VCaP (cell line): Measurements from ENCODE around the gene GPSM3.
A peak's percentile ranks its signal among the peaks of the same experiment; 100 is the strongest.

ENCODE experiments used
- H3K27ac ChIP-seq: fragments of 450-650 bp; 2 replicates; pipeline ENCODE4 v1.5.1; 2017
- CTCF ChIP-seq: fragments of 450-650 bp; conservative IDR thresholded peaks from 2 replicates; pipeline ENCODE4 v1.5.1; 2017; ENCODE audit warnings: mild to moderate bottlenecking, moderate library complexity

The GPSM3 gene

DNA sequence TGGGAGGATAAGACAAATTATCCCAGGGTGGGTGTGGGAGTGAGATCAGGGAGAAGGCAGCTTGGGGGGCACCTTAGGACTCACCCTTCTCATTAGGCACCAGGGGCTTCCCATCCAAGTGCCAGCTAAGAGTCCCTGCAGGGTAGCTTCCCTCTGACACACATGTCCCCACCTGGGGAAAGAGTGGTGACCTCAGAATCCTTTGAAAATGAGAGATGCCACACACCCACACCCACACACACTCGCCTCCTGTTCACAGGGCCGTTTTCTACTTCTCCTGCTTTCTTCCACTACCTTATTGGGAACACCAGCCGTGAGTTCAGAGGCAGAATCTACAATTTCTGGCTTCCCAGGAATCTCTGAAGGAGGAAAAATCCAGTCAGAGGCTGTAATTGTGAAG, 9.4 kb downstream of the GPSM3 start:
- no peak for TF ChIP-seq CTCF
- no peak overlapping the region for H3K27ac ChIP-seq

DNA sequence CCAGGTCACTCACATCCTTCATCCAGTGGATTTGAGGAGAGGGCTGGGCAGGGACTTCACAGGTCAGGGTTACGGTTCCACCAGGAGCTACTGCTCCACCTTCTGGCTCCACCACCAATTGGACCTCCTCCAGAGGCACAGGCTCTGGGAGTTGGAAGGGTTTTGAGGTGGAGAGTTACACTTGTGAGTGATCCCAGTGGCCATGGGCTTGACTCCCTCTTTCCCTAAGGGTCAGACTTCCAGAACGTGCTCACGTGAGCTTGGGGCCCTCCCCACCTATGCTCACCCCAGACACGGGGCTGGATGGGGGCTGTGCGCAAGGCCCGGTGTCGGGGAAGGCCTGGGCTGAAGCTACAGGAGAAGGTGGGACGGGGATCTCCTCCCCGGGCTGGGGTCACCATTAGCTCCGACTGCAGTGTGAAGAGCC, 9.9 kb downstream of the GPSM3 start:
- no peak for TF ChIP-seq CTCF
- no peak overlapping the region for H3K27ac ChIP-seq

GRCh38 chr6:32181915-32182529, 10.4 kb downstream of the GPSM3 start:
- no peak for TF ChIP-seq CTCF
- no peak overlapping the region for H3K27ac ChIP-seq

DNA sequence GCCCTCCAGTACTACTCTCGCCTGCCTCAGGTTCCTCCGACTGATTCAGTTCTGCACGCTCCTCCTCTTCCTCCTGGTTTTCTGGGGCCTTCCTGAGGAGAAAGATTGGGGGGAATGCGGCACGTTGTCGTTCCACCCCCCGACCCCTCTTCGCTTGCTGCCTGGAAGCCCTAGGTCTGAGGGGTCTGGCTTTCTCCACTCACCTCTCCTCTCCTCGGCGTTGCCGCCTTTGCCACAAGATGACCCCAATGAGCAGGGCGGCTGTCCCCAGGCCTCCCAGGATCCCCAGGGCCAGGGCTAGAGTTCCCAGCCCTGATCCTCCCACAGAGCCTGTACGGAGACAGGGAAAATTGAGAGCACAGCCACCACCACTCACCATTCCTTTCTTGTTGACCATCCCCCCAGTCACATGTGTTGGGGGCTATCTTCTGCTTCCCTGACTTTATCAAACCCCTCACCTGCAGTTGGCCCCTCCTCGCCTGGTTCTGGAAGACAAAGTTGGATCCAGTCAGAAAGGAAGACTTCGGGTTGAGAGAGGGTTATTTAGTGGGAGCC, 11.2 kb downstream of the GPSM3 start:
- no peak for TF ChIP-seq CTCF

GRCh38 chr6:32179766-32180405, 12.6 kb downstream of the GPSM3 start:
- no peak overlapping the region for H3K27ac ChIP-seq
- no peak for TF ChIP-seq CTCF

More for the DNA sequence above, 11.2 kb downstream of the GPSM3 start:
- no peak overlapping the region for H3K27ac ChIP-seq

DNA sequence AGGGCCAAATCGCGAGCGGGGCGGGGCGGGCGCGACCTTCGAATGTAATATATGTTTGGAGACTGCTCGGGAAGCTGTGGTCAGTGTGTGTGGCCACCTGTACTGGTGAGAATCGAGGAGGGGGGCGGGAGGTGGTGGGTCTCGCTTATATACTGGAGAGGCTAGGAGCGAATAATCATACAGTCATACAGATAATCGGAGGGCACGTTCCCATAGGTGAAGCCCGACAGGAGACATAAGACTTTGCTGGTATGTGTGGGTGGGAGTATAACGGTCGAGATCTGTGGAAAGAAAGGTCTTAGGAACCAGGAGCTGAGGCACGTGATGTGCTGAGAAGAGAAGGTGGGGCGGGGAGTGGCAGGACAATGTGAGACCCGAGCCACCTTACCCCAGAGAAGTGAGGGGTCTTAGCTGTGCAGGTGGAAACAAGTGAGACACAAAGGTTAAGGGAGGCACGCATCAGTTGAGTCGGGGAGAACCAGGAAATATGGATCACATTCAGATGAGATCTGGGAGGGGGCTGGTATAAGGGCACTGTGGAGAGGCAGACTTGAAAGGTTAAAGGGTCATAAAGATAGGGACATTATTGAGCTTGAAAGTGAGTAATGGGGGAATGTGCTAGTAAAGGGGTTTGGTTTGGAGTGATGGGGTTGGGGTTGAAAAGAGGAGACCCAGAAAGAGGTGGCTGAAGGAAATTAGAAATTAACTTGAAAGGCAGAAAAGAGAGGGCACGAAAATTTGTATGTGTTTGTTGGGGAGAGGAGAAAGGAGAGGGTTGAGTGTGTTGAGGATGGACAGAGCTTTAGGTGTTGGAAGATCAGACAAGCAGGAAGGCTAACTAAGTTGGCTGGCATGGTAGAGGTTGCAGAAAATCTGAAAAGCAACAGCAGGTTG, 13.6 kb downstream of the GPSM3 start:
- H3K27ac ChIP-seq: peak overlapping the region; percentile 92
- no peak for TF ChIP-seq CTCF
